PFSK-1 (cell line): ENCODE data around the gene TATDN3.

Experiments used
- FOXP2 ChIP-seq: optimal IDR thresholded peaks from 2 replicates; pipeline ENCODE3; 2011; ENCODE audit warnings: borderline replicate concordance, control low read depth, inconsistent platforms; ENCODE audit not compliant: insufficient read depth; ENCODE audit errors: extremely low read length, extremely low read depth
- POLR2AphosphoS5 ChIP-seq: IDR thresholded peaks from 2 replicates; pipeline ENCODE4 v1.6.1; 2012; ENCODE audit warnings: low read depth, mild to moderate bottlenecking, control low read depth, low read length, moderate library complexity
- REST ChIP-seq, 2 experiments: IDR thresholded peaks; 2 replicates each; pipeline versions ENCODE4 v1.6.1 to v1.8.0; 2011 to 2012; ENCODE audit warnings: low read depth in 2 of 2, low read length in 2 of 2, control low read depth in 1 of 2, inconsistent platforms in 1 of 2, mild to moderate bottlenecking in 1 of 2, moderate library complexity in 1 of 2; ENCODE audit not compliant: insufficient read depth in 1 of 2
- SIN3A ChIP-seq: IDR thresholded peaks from 2 replicates; pipeline ENCODE4 v1.6.1; 2012; ENCODE audit warnings: mild to moderate bottlenecking, low read length, moderate library complexity, borderline replicate concordance; ENCODE audit not compliant: insufficient read depth
- TAF1 ChIP-seq: IDR thresholded peaks from 2 replicates; pipeline ENCODE4 v1.6.1; 2012; ENCODE audit warnings: low read length, control low read depth, borderline replicate concordance; ENCODE audit not compliant: insufficient read depth

- no peak for TF ChIP-seq REST (IDR thresholded peaks at IDR 0.05; ENCODE audit: insufficient read depth in 1 of 2, low read depth in 2 of 2, low read length in 2 of 2)
- no peak for TF ChIP-seq SIN3A
- no peak for TF ChIP-seq POLR2AphosphoS5
- no peak for TF ChIP-seq TAF1
- no peak for TF ChIP-seq FOXP2
Observed at GRCh38 chr1:212746546-212746945, 45.1 kb upstream of the TATDN3 start.
